H1 (cell line): Measurements from ENCODE around the gene SECISBP2. TPM values are rescaled to one million over a fixed set of nuclear protein-coding genes. Genes with fewer than 3 reads are reported as not detected.

Source experiments
- CTCF ChIA-PET: fragments of 300-600 bp; sonication (Branson Sonifier 250); formaldehyde crosslinking; loops from one replicate; lab custom pipeline; 2021; ENCODE audit not compliant: partially characterized antibody; lab: Charles Lee
- POLR2A ChIA-PET: fragments of 300-600 bp; sonication (Branson Sonifier 250); formaldehyde crosslinking; loops from one replicate; lab custom pipeline; 2021; ENCODE audit warnings: inconsistent platforms; ENCODE audit not compliant: partially characterized antibody; lab: Charles Lee
- DNase-seq, 2 experiments: peaks; one replicate each; pipeline versions ENCODE4 v3.0.0 to v3.0.0-alpha.2; 2010 to 2022; ENCODE audit warnings: low spot score in 2 of 2, low read depth in 1 of 2, mixed read lengths in 1 of 2
- FAIRE-seq: peaks from 2 replicates; lab custom pipeline; 2011; peaks lifted over from hg19 to GRCh38; lab: Jason Lieb, UNC
- H2AFZ ChIP-seq: 2 replicates; pipeline ENCODE4 v1.8.1; 2012; ENCODE audit warnings: low read length, inconsistent platforms
- H2AK5ac ChIP-seq: 2 replicates; pipeline ENCODE4 v1.6.1; 2013; ENCODE audit warnings: low read depth, low read length
- H2BK120ac ChIP-seq: replicated peaks from 2 replicates; pipeline ENCODE3; 2013; ENCODE audit warnings: low read depth, low read length, inconsistent platforms
- H2BK12ac ChIP-seq: 2 replicates; pipeline ENCODE4 v1.6.1; 2013; ENCODE audit warnings: low read depth, low read length
- H2BK15ac ChIP-seq: 2 replicates; pipeline ENCODE4 v1.6.1; 2013; ENCODE audit warnings: low read length
- H2BK20ac ChIP-seq: 2 replicates; pipeline ENCODE4 v1.6.1; 2013; ENCODE audit warnings: low read length
- H2BK5ac ChIP-seq: 2 replicates; pipeline ENCODE4 v1.6.1; 2013; ENCODE audit warnings: low read depth, low read length
- H3K14ac ChIP-seq: 2 replicates; pipeline ENCODE4 v1.6.1; 2013; ENCODE audit warnings: inconsistent platforms; ENCODE audit not compliant: insufficient read length
- H3K18ac ChIP-seq: 2 replicates; pipeline ENCODE4 v1.6.1; 2013; ENCODE audit warnings: low read length; ENCODE audit errors: extremely low read depth
- H3K23ac ChIP-seq: 2 replicates; pipeline ENCODE4 v1.6.1; 2013; ENCODE audit warnings: inconsistent platforms; ENCODE audit not compliant: insufficient read length
- H3K23me2 ChIP-seq: 2 replicates; pipeline ENCODE4 v1.6.1; 2013; ENCODE audit warnings: low read depth, low read length
- H3K27ac ChIP-seq: 2 replicates; pipeline ENCODE4 v1.6.1; 2011; ENCODE audit warnings: low read depth, low read length, inconsistent platforms
- H3K27me3 ChIP-seq, 4 experiments: replicated peaks in 1 of 4; 1 replicate in 1 of 4; 2 replicates in 3 of 4; pipeline versions ENCODE4 v1.6.1 to v1.8.1; 2011 to 2013; ENCODE audit warnings: low read length in 3 of 4, mild to moderate bottlenecking in 3 of 4, inconsistent platforms in 2 of 4, mixed read lengths in 2 of 4, moderate library complexity in 1 of 4; ENCODE audit not compliant: control insufficient read depth in 3 of 4, insufficient read depth in 3 of 4; ENCODE audit errors: extremely low read depth in 1 of 4
- H3K36me3 ChIP-seq, 4 experiments: 2 replicates each; pipeline versions ENCODE4 v1.6.1 to v1.8.1; 2011 to 2013; ENCODE audit warnings: mild to moderate bottlenecking in 4 of 4, low read length in 3 of 4, moderate library complexity in 2 of 4, control low read depth in 1 of 4, inconsistent platforms in 1 of 4; ENCODE audit not compliant: insufficient read depth in 4 of 4, control insufficient read depth in 2 of 4
- H3K4ac ChIP-seq: replicated peaks from 2 replicates; pipeline ENCODE3; 2013; ENCODE audit warnings: low read length, low read depth, mixed read lengths, inconsistent platforms; ENCODE audit not compliant: insufficient read length
- H3K4me1 ChIP-seq, 4 experiments: replicated peaks in 1 of 4; 1 replicate in 1 of 4; 2 replicates in 3 of 4; pipeline versions ENCODE4 v1.6.1 to v1.8.1; 2011 to 2013; ENCODE audit warnings: low read length in 3 of 4, inconsistent platforms in 2 of 4, mixed read lengths in 1 of 4; ENCODE audit not compliant: insufficient read depth in 4 of 4, control insufficient read depth in 3 of 4
- H3K4me2 ChIP-seq, 2 experiments: 2 replicates each; pipeline versions ENCODE4 v1.6.1 to v1.8.1; 2011 to 2013; ENCODE audit warnings: low read depth in 2 of 2, low read length in 2 of 2, control low read depth in 1 of 2, inconsistent platforms in 1 of 2, mild to moderate bottlenecking in 1 of 2; ENCODE audit not compliant: insufficient read depth in 1 of 2
- H3K4me3 ChIP-seq, 4 experiments: fragments of 200-600, 300-600 bp in 1 of 4; sonication (generic), shearing (Covaris generic), sonication (Bioruptor Twin) in 1 of 4; 2 replicates each; pipeline versions ENCODE4 v1.5.1 to v1.8.1; 2011 to 2016; ENCODE audit warnings: low read length in 4 of 4, low read depth in 3 of 4, control low read depth in 2 of 4, inconsistent platforms in 2 of 4, mild to moderate bottlenecking in 2 of 4, mixed read lengths in 1 of 4, moderate library complexity in 1 of 4; ENCODE audit not compliant: insufficient read depth in 2 of 4; ENCODE audit errors: extremely low read depth in 1 of 4
- H3K56ac ChIP-seq: replicated peaks from 2 replicates; pipeline ENCODE3; 2013; ENCODE audit warnings: low read depth, mild to moderate bottlenecking, mixed read lengths, low read length, inconsistent platforms; ENCODE audit not compliant: insufficient read length
- H3K79me1 ChIP-seq: 2 replicates; pipeline ENCODE4 v1.6.1; 2013; ENCODE audit warnings: low read depth, low read length, control low read depth
- H3K79me2 ChIP-seq, 2 experiments: 2 replicates each; pipeline versions ENCODE4 v1.6.1 to v1.8.1; 2012 to 2013; ENCODE audit warnings: low read length in 2 of 2, mild to moderate bottlenecking in 2 of 2, inconsistent platforms in 1 of 2; ENCODE audit not compliant: insufficient read depth in 2 of 2, control insufficient read depth in 1 of 2
- H3K9ac ChIP-seq, 4 experiments: replicated peaks in 1 of 4; 1 replicate in 1 of 4; 2 replicates in 3 of 4; pipeline versions ENCODE4 v1.6.1 to v1.8.1; 2011 to 2013; ENCODE audit warnings: low read depth in 3 of 4, low read length in 3 of 4, control low read depth in 2 of 4, mild to moderate bottlenecking in 2 of 4, moderate library complexity in 2 of 4, inconsistent platforms in 1 of 4; ENCODE audit errors: extremely low read depth in 1 of 4
- H3K9me3 ChIP-seq, 2 experiments: 2 replicates each; pipeline versions ENCODE4 v1.6.1 to v1.8.1; 2012 to 2013; ENCODE audit warnings: mild to moderate bottlenecking in 2 of 2, moderate library complexity in 2 of 2, control low read depth in 1 of 2, inconsistent platforms in 1 of 2, low read depth in 1 of 2, low read length in 1 of 2, mixed read lengths in 1 of 2; ENCODE audit not compliant: insufficient read depth in 2 of 2
- H4K20me1 ChIP-seq, 2 experiments: replicated peaks in 1 of 2; 2 replicates each; pipeline versions ENCODE3 to v1.8.1; 2011 to 2013; ENCODE audit warnings: inconsistent platforms in 2 of 2, low read length in 2 of 2, mild to moderate bottlenecking in 1 of 2; ENCODE audit not compliant: insufficient read depth in 2 of 2, control insufficient read depth in 1 of 2
- H4K5ac ChIP-seq: 2 replicates; pipeline ENCODE4 v1.6.1; 2013; ENCODE audit warnings: low read length, low read depth, mixed read lengths, inconsistent platforms; ENCODE audit not compliant: insufficient read length
- H4K8ac ChIP-seq: 2 replicates; pipeline ENCODE4 v1.8.0; 2013; ENCODE audit warnings: mild to moderate bottlenecking, moderate library complexity, low read length, inconsistent platforms; ENCODE audit not compliant: insufficient read depth; ENCODE audit errors: extremely low read depth
- H4K91ac ChIP-seq: replicated peaks from 2 replicates; pipeline ENCODE3; 2013; ENCODE audit warnings: low read length, mixed read lengths, inconsistent platforms; ENCODE audit not compliant: insufficient read length
- BACH1 ChIP-seq: IDR thresholded peaks from 2 replicates; pipeline ENCODE4 v1.6.1; 2012; ENCODE audit warnings: low read length, improper control_type of control experiment
- CBX8 ChIP-seq: fragments of 300-800, 300-1000 bp; sonication (generic); IDR thresholded peaks from 2 replicates; pipeline ENCODE4 v1.7.1; 2016; ENCODE audit warnings: low read depth, low read length, borderline replicate concordance
- MAFK ChIP-seq: IDR thresholded peaks from 2 replicates; pipeline ENCODE4 v1.6.1; 2012; ENCODE audit warnings: low read depth, mild to moderate bottlenecking, improper control_type of control experiment, low read length
- PHF8 ChIP-seq: fragments of 200-600 bp; sonication (generic); conservative IDR thresholded peaks from 2 replicates; pipeline ENCODE4 v1.7.1; 2012; ENCODE audit warnings: low read depth, mild to moderate bottlenecking, inconsistent platforms, low read length, moderate library complexity
- POLR2A ChIP-seq, 2 experiments: IDR thresholded peaks; 1 replicate in 1 of 2; 2 replicates in 1 of 2; pipeline ENCODE4 v1.6.1; 2011; ENCODE audit warnings: low read depth in 2 of 2, low read length in 2 of 2, mild to moderate bottlenecking in 2 of 2; ENCODE audit errors: control extremely low read depth in 1 of 2
- POU5F1 ChIP-seq: IDR thresholded peaks from 2 replicates; pipeline ENCODE4 v1.6.1; 2011; ENCODE audit warnings: low read depth, mild to moderate bottlenecking, low read length, moderate library complexity
- RAD21 ChIP-seq, 2 experiments: IDR thresholded peaks in 1 of 2; conservative IDR thresholded peaks in 1 of 2; 2 replicates each; pipeline ENCODE4 v1.6.1; 2011; ENCODE audit warnings: low read depth in 2 of 2, low read length in 2 of 2, improper control_type of control experiment in 1 of 2, inconsistent platforms in 1 of 2, mild to moderate bottlenecking in 1 of 2, moderate library complexity in 1 of 2
- SIX5 ChIP-seq: IDR thresholded peaks from 2 replicates; pipeline ENCODE4 v1.6.1; 2011; ENCODE audit warnings: mild to moderate bottlenecking, low read depth, low read length
- TAF1 ChIP-seq: IDR thresholded peaks from 2 replicates; pipeline ENCODE4 v1.6.1; 2011; ENCODE audit warnings: mild to moderate bottlenecking, low read depth, low read length
- WGBS, 2 experiments: shearing (Covaris generic) in 1 of 2; methylation state at CpG; one replicate each; pipeline versions ENCODE4 v1.1.6 to v1.1.7; 2013 to 2015; ENCODE audit warnings: low lambda C conversion rate in 2 of 2, mixed read lengths in 2 of 2, inconsistent platforms in 1 of 2, low coverage in 1 of 2, missing lambda C conversion rate in 1 of 2; ENCODE audit not compliant: insufficient replicate concordance in 2 of 2, insufficient coverage in 1 of 2, insufficient read length in 1 of 2; ENCODE audit errors: extremely low coverage in 1 of 2, missing lambda C conversion rate in 1 of 2; 5-methylcytosine and 5-hydroxymethylcytosine counted together
- polyA plus RNA-seq, 7 experiments: library from polyadenylated mRNA; depleted of rRNA in 3 of 7; stranded (reverse) in 5 of 7; unstranded in 2 of 7; fragments of >200 nt in 5 of 7; fragments of 200-250 nt in 2 of 7; gene quantifications; 1 replicate in 5 of 7; 2 replicates in 1 of 7; 4 replicates in 1 of 7; pipeline versions ENCODE4 v1.2.1 to v1.2.3, GENCODE V29; 2011 to 2013; ENCODE audit warnings: missing spikeins in 2 of 7, mixed read lengths in 2 of 7
- total RNA-seq: library from RNA; stranded (reverse); fragmentation: NEBNext Ultra II Directional; extraction: Animal tissue kit (Norgen Biotek cat#: 25700); gene quantifications from 2 replicates; pipeline ENCODE4 v1.2.1, GENCODE V29; 2021

SECISBP2 gene
- total and polyA plus RNA-seq, 2 of the 8 experiments (the other 6 are each of a cell fraction or from before 2014, with no cell fraction given), result 39.0 to 61.7 TPM

DNA sequence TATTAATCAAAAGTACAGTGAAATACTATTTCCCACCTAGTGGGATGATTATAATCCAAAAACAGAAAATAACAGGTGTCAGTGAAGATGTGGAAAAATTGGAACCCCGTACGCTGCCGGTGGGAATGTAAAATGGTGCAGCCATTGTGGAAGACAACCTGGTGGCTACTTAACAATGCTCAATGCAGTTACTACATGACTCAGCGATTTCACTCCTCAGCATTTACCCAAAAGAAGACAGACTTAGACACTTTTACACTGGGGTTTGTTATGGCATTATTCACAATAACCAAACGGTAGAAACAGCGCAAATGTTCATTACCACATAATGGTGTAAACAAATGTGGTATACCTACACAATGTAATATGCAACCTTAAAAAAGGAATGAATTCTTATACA, 23.9 kb downstream of the SECISBP2 start:
- ChIA-PET POLR2A (interaction anchor here (0.6 to 2.0 kb wide), 5 partner anchors 9 to 23 kb away, joined by 3 to 5 read pairs (median 4); partner anchors contain the start of gene SECISBP2), CTCF (no interaction called here)
- Histone ChIP-seq H4K20me1 (peaks cover 2 to 3% of the 10 kb centered on the region in 2 experiments), H4K8ac (no peak overlapping the region), H3K23me2 (no peaks in the 10 kb centered on the region), H3K9ac (no peak overlapping the region), H3K14ac (no peak overlapping the region), H2BK20ac (no peak overlapping the region), H3K27ac (no peak overlapping the region), H3K79me1 (peaks cover 2% of the 10 kb centered on the region; the same call in 1 of the 2 replicates), H3K4me1 (no peaks in the 10 kb centered on the region), H3K4me3 (no peak overlapping the region), H3K4me2 (no peak overlapping the region), H3K79me2 (no peaks in the 10 kb centered on the region), H2BK15ac (no peak overlapping the region), H3K4ac (no peak overlapping the region), H3K27me3 (no peaks in the 10 kb centered on the region), H3K18ac (no peak overlapping the region), H2AFZ (no peak overlapping the region), H2AK5ac (no peak overlapping the region), H3K9me3 (no peaks in the 10 kb centered on the region)
- 91% methylated on average over 6 of the region's 6 CpGs; no CpG with 5 or more reads in 1 of the 2 experiments for WGBS, 2 experiments
- no peak for FAIRE-seq
- TF ChIP-seq RAD21 (IDR thresholded peaks at IDR 0.05 in 1 of 2, conservative IDR thresholded peaks at IDR 0.05 in 1 of 2; ENCODE audit: low read depth in 2 of 2, low read length in 2 of 2) (no peak), BACH1 (peak; percentile 85), TAF1 (no peak), POU5F1 (no peak), CBX8 (no peak), POLR2A (IDR thresholded peaks at IDR 0.05; ENCODE audit: control extremely low read depth in 1 of 2, low read depth in 2 of 2, low read length in 2 of 2) (no peak), MAFK (peak; percentile 70), SIX5 (no peak), PHF8 (no peak)
- TF ChIP-seq, all 59 proteins: peak for 2
- Histone ChIP-seq H3K56ac (no peak overlapping the region), H2BK12ac (no peak overlapping the region), H4K5ac (no peak overlapping the region), H2BK120ac (no peak overlapping the region), H3K36me3 (peaks cover 20 to 80% (median 51%) of the 10 kb centered on the region in 4 experiments; a peak in 7 of 8 replicates), H4K91ac (no peak overlapping the region), H2BK5ac (no peak overlapping the region), H3K23ac (no peak overlapping the region)
- DNase-seq, result no peak
